GM12801 (cell line): ENCODE data around the gene PITPNM3.

Experiments
- TF ChIP-seq, protein P1 (sequence below): IDR thresholded peaks from one replicate; pipeline ENCODE4 v1.5.1; 2011; ENCODE audit warnings: control low read depth; ENCODE audit not compliant: insufficient read length; ENCODE audit errors: extremely low read depth

Gene PITPNM3

GRCh38 chr17:6554871-6555330, 1.5 kb downstream of the PITPNM3 start:
- TF ChIP-seq, protein P1, sequence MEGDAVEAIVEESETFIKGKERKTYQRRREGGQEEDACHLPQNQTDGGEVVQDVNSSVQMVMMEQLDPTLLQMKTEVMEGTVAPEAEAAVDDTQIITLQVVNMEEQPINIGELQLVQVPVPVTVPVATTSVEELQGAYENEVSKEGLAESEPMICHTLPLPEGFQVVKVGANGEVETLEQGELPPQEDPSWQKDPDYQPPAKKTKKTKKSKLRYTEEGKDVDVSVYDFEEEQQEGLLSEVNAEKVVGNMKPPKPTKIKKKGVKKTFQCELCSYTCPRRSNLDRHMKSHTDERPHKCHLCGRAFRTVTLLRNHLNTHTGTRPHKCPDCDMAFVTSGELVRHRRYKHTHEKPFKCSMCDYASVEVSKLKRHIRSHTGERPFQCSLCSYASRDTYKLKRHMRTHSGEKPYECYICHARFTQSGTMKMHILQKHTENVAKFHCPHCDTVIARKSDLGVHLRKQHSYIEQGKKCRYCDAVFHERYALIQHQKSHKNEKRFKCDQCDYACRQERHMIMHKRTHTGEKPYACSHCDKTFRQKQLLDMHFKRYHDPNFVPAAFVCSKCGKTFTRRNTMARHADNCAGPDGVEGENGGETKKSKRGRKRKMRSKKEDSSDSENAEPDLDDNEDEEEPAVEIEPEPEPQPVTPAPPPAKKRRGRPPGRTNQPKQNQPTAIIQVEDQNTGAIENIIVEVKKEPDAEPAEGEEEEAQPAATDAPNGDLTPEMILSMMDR: no peak

GRCh38 chr17:6554342-6554741, 2.0 kb downstream of the PITPNM3 start:
- TF ChIP-seq, protein P1: no peak

DNA sequence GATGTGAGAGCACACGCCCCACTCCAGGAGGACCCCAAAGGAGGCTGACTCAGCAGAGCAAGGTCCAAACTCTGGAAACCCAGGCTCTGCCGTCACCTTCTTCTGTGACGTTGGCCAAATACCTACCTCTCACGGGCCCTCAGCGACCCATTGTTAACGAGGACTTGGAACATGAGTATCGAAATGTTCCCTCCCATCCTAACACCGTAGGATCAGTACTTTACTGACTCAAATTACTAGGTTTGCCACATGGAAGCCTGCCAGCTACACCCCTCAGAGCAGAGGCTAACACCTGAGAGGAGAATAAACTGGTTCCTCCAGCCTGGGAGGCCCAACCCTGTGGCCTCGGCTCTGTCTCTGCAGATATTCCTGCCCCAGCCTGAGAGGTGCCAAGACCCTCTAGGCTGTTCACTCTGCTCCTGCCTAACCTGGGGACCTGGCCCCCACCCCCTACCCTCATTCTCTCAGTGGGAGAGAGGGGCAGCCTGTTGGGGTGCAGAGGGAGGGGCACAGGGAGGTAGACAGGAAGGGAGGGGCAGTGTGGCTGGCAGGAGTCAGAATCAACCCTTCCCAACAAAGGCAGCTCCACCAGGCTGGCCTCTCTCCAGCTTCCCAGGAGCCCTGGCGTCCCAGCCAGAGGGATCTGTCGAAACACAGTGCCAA, 4.4 kb downstream of the PITPNM3 start:
- TF ChIP-seq, protein P1: no peak

- TF ChIP-seq, protein P1: no peak
Measured at GRCh38 chr17:6551356-6551755, 5.0 kb downstream of the PITPNM3 start.

DNA sequence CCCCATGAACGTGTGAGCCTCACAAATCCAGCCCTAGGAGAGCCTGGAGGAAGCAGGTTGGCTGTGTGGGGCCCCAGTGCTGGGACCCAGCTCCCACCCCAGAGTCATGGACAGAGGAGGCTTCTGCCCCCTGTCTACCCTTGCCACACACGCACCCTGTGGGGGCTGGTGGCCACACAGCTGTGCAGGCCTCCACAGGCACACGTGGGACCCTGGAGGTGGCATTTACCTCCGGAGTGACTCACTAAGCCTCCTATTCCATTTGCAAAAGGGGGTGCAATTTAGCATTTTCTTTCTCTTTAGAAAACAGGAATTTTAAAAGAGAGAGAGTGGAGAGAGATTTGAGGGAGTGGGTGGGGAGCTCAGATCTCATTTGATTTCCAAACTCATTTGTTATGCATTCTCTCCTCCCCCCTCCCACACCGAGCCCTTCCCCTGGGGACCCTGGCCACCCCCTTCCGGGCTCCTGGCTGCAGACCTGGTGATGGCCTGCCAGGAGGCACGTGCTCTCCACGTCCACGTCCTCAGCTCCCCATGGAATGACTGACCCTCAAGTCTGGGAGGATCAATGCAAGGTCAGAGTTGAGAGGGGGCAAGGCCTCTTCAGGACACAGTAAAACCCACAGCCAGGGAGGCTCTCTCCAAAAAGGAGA, 6.8 kb downstream of the PITPNM3 start:
- TF ChIP-seq, protein P1: no peak

GRCh38 chr17:6548578-6549330, 7.6 kb downstream of the PITPNM3 start:
- TF ChIP-seq, protein P1: no peak

DNA sequence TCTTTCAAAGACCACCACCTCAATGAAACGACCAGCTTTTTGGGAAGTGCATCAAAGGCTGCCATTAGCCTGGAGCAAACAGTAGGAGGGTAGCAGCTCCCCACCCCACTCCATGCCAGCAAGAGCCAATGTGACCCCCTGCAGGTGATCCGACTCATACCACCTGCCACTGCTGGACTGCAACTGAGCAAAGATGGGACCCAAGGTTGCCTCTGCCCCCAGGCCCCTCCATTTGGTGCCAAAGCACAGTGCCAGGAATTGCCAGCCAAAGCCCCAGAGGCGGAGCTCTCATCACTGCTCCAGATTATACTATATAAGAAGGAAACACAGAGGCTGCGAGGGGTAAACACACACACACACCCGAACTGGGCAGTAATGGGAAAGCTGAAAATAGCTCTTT, 8.3 kb downstream of the PITPNM3 start:
- TF ChIP-seq, protein P1: no peak
